HEK293 (cell line): ENCODE data around the gene ZSCAN1.

Source experiments
- CTCF ChIA-PET: fragments of 350-600 bp; formaldehyde crosslinking; extraction: SDS; loops from one replicate; lab custom pipeline; 2021; ENCODE audit warnings: antibody characterized with exemption; lab: Yijun Ruan, JAX
- POLR2A ChIA-PET: fragments of 300-600 bp; formaldehyde crosslinking; extraction: SDS; loops from one replicate; lab custom pipeline; 2020; ENCODE audit warnings: antibody characterized with exemption, inconsistent platforms; lab: Yijun Ruan, JAX
- H3K27ac ChIP-seq: fragments of 200-500 bp; sonication (Bioruptor generic); 2 replicates; pipeline ENCODE4 v1.5.1; 2014; ENCODE audit warnings: low read depth, low read length, control low read depth, inconsistent platforms; ENCODE audit errors: extremely low read depth
- H3K36me3 ChIP-seq, 2 experiments: fragments of 200-500 bp in 1 of 2; sonication (Bioruptor generic) in 1 of 2; 1 replicate in 1 of 2; 2 replicates in 1 of 2; pipeline ENCODE4 v1.5.1; 2014 to 2017; ENCODE audit warnings: inconsistent platforms in 2 of 2, low read length in 2 of 2; ENCODE audit not compliant: control insufficient read depth in 2 of 2, insufficient read depth in 1 of 2
- H3K4me1 ChIP-seq: fragments of 200-500 bp; sonication (Bioruptor generic); 2 replicates; pipeline ENCODE4 v1.5.1; 2014; ENCODE audit warnings: mild to moderate bottlenecking, low read length, inconsistent platforms; ENCODE audit not compliant: control insufficient read depth, insufficient read depth
- H3K4me3 ChIP-seq: 2 replicates; pipeline ENCODE4 v1.5.1; 2011; ENCODE audit warnings: low read depth, mild to moderate bottlenecking, control low read depth, low read length, moderate library complexity
- H3K9me3 ChIP-seq: fragments of 200-500 bp; sonication (Bioruptor generic); 2 replicates; pipeline ENCODE4 v1.5.1; 2014; ENCODE audit warnings: low read depth, low read length, inconsistent platforms; ENCODE audit not compliant: control insufficient read depth, insufficient read depth
- INSM2 ChIP-seq: fragments of 450-650 bp; formaldehyde crosslinking; IDR thresholded peaks from 2 replicates; pipeline ENCODE4 v1.5.1; 2016; ENCODE audit warnings: missing biosample characterization, missing genetic modification characterization
- ZEB2 ChIP-seq: fragments of 450-650 bp; formaldehyde crosslinking; IDR thresholded peaks from 2 replicates; pipeline ENCODE4 v1.5.1; 2016; ENCODE audit warnings: missing biosample characterization, missing genetic modification characterization
- ZFP3 ChIP-seq: fragments of 450-650 bp; formaldehyde crosslinking; IDR thresholded peaks from 2 replicates; pipeline ENCODE4 v1.5.1; 2016; ENCODE audit warnings: low read depth, missing biosample characterization, missing genetic modification characterization
- ZFP37 ChIP-seq: fragments of 450-650 bp; formaldehyde crosslinking; IDR thresholded peaks from 2 replicates; pipeline ENCODE4 v1.5.1; 2016; ENCODE audit warnings: missing biosample characterization, missing genetic modification characterization
- ZNF10 ChIP-seq: fragments of 450-650 bp; formaldehyde crosslinking; IDR thresholded peaks from 2 replicates; pipeline ENCODE4 v1.5.1; 2017; ENCODE audit warnings: missing biosample characterization, missing genetic modification characterization
- ZNF133 ChIP-seq: fragments of 450-650 bp; formaldehyde crosslinking; IDR thresholded peaks from 2 replicates; pipeline ENCODE4 v1.5.1; 2016; ENCODE audit warnings: missing biosample characterization, missing genetic modification characterization
- ZNF157 ChIP-seq: fragments of 450-650 bp; formaldehyde crosslinking; IDR thresholded peaks from 2 replicates; pipeline ENCODE4 v1.5.1; 2016; ENCODE audit warnings: missing biosample characterization, missing genetic modification characterization
- ZNF280C ChIP-seq: fragments of 450-650 bp; formaldehyde crosslinking; IDR thresholded peaks from 2 replicates; pipeline ENCODE4 v1.5.1; 2016; ENCODE audit warnings: missing biosample characterization, missing genetic modification characterization
- ZNF366 ChIP-seq: fragments of 450-650 bp; formaldehyde crosslinking; conservative IDR thresholded peaks from 2 replicates; pipeline ENCODE4 v1.5.1; 2016; ENCODE audit warnings: missing biosample characterization, missing genetic modification characterization
- ZNF394 ChIP-seq: fragments of 450-650 bp; formaldehyde crosslinking; IDR thresholded peaks from 2 replicates; pipeline ENCODE4 v1.5.1; 2016; ENCODE audit warnings: missing biosample characterization, missing genetic modification characterization, mild to moderate bottlenecking, moderate library complexity, borderline replicate concordance
- ZNF488 ChIP-seq: fragments of 450-650 bp; formaldehyde crosslinking; IDR thresholded peaks from 2 replicates; pipeline ENCODE4 v1.5.1; 2016; ENCODE audit warnings: missing biosample characterization, missing genetic modification characterization
- ZNF555 ChIP-seq: fragments of 450-650 bp; formaldehyde crosslinking; conservative IDR thresholded peaks from 2 replicates; pipeline ENCODE4 v1.5.1; 2017; ENCODE audit warnings: missing biosample characterization, mild to moderate bottlenecking, missing genetic modification characterization, inconsistent platforms
- ZNF701 ChIP-seq: fragments of 450-650 bp; formaldehyde crosslinking; IDR thresholded peaks from 2 replicates; pipeline ENCODE4 v1.5.1; 2016; ENCODE audit warnings: missing biosample characterization, missing genetic modification characterization
- ZNF777 ChIP-seq: fragments of 450-650 bp; formaldehyde crosslinking; IDR thresholded peaks from 2 replicates; pipeline ENCODE4 v1.5.1; 2017; ENCODE audit warnings: missing biosample characterization, missing genetic modification characterization, borderline replicate concordance
- ZNF791 ChIP-seq: fragments of 450-650 bp; formaldehyde crosslinking; IDR thresholded peaks from 2 replicates; pipeline ENCODE4 v1.5.1; 2016; ENCODE audit warnings: missing biosample characterization, missing genetic modification characterization
- ZXDB ChIP-seq: fragments of 450-650 bp; formaldehyde crosslinking; IDR thresholded peaks from 2 replicates; pipeline ENCODE4 v1.5.1; 2016; ENCODE audit warnings: missing biosample characterization, missing genetic modification characterization
- TF ChIP-seq, protein P1 (sequence below): fragments of 450-650 bp; formaldehyde crosslinking; IDR thresholded peaks from 2 replicates; pipeline ENCODE4 v1.5.1; 2016; ENCODE audit warnings: missing biosample characterization, missing genetic modification characterization
- TF ChIP-seq, protein P2 (sequence below): fragments of 450-650 bp; formaldehyde crosslinking; IDR thresholded peaks from 2 replicates; pipeline ENCODE4 v1.5.1; 2016; ENCODE audit warnings: missing biosample characterization, missing genetic modification characterization
- TF ChIP-seq, protein P3 (sequence below): fragments of 450-650 bp; formaldehyde crosslinking; IDR thresholded peaks from 2 replicates; pipeline ENCODE4 v1.5.1; 2016; ENCODE audit warnings: missing biosample characterization, missing genetic modification characterization, low read depth

The ZSCAN1 gene

DNA sequence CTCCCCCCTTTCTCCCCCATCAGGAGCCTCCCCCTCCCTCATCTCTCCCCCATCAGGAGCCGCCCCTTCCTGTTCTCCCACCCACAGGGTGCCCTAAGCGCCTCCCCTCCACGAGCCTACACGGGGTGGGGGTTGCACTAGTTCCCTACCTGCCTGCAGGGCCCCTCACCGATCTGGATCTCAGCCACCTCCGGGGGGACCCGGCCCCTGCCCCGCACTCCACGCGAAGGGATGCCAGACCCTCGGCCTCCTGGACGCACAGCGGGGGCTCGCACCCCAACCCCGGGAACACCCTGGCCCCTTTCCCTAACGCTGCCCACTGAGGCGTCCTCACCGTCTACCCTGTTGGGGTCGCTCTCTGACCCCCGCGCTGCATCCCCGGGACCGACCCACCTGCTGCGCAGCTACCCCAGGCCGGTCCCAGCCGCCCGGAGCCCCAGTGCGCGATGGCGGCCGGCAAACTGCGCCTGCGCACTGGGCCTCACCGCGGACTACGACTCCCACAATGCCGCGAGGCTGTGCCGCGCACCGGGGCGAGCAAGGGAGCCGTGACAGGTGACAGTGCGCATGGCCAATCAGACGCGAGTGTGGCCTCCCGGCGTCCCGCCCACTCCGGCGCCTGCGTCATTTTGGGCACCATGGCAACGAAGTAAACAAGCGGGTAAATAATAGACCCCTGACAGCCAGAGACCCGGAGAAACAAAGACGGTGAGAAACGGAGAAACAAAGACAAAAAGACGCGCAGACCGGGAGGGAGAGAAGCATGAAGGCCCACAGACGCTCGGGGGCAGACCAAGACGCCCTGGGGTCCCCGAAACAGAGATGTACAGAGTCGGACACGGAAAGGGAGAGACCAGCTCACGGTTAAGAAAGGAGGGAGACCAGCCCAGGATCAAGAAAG is 64.2 kb downstream of the ZSCAN1 start, which contains the start of gene ZSCAN18 (continued):
- no peak; the same call in 1 of the 2 replicates for TF ChIP-seq ZNF133
- TF ChIP-seq ZNF10 = no peak
- TF ChIP-seq ZFP37 (tag by site-specific recombination) = no peak
- TF ChIP-seq ZNF701 (tag by site-specific recombination) = no peak
- TF ChIP-seq ZNF366 (tag by site-specific recombination) = peak; percentile 58; the same call in 1 of the 2 replicates
- peak; percentile 92 for TF ChIP-seq ZXDB (tag by site-specific recombination)
- TF ChIP-seq, protein P1, sequence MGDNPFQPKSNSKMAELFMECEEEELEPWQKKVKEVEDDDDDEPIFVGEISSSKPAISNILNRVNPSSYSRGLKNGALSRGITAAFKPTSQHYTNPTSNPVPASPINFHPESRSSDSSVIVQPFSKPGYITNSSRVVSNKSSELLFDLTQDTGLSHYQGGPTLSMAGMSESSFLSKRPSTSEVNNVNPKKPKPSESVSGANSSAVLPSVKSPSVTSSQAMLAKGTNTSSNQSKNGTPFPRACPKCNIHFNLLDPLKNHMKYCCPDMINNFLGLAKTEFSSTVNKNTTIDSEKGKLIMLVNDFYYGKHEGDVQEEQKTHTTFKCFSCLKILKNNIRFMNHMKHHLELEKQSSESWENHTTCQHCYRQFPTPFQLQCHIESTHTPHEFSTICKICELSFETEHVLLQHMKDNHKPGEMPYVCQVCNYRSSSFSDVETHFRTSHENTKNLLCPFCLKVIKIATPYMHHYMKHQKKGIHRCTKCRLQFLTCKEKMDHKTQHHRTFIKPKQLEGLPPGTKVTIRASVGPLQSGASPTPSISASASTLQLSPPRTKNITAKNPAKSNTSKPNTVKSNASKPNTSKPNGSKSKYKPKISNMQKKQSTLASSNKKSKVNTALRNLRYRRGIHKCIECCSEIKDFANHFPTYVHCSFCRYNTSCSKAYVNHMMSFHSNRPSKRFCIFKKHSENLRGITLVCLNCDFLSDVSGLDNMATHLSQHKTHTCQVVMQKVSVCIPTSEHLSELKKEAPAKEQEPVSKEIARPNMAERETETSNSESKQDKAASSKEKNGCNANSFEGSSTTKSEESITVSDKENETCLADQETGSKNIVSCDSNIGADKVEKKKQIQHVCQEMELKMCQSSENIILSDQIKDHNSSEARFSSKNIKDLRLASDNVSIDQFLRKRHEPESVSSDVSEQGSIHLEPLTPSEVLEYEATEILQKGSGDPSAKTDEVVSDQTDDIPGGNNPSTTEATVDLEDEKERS (tag by site-specific recombination) = no peak
- TF ChIP-seq ZNF157 (tag by site-specific recombination) = no peak
- TF ChIP-seq ZNF791 (tag by site-specific recombination) = no peak
- peak; percentile 43; the same call in 1 of the 2 replicates for TF ChIP-seq ZNF394 (tag by site-specific recombination)
- no peak for TF ChIP-seq INSM2 (tag by site-specific recombination)
- TF ChIP-seq, protein P2, sequence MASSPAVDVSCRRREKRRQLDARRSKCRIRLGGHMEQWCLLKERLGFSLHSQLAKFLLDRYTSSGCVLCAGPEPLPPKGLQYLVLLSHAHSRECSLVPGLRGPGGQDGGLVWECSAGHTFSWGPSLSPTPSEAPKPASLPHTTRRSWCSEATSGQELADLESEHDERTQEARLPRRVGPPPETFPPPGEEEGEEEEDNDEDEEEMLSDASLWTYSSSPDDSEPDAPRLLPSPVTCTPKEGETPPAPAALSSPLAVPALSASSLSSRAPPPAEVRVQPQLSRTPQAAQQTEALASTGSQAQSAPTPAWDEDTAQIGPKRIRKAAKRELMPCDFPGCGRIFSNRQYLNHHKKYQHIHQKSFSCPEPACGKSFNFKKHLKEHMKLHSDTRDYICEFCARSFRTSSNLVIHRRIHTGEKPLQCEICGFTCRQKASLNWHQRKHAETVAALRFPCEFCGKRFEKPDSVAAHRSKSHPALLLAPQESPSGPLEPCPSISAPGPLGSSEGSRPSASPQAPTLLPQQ (tag by site-specific recombination) = peak; percentile 79

DNA sequence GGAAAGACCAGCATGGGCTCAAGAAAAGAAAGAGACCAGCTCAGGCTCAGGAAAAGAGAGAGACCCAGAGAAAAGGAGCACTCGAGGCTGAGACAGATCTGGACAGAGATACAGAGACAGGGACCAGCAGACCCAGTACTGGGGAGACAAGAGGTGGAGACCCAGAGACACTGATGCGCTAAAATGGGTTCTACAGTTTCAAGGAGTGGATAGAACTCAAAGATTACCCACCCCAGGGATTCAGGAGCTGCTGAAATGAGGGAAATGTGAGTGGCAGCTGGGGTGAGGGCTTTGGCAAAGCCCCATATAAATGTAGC is 64.8 kb downstream of the ZSCAN1 start:
- H3K9me3 ChIP-seq = peaks cover 6% of the 10 kb centered on the region
- H3K27ac ChIP-seq = no peak overlapping the region
- POLR2A ChIA-PET = interaction anchor here (0.6 to 1.1 kb wide), 2 partner anchors 19 to 85 kb away, joined by 3 to 4 read pairs; partner anchors contain the start of gene ZNF274
- peak overlapping the region; percentile 98 for H3K4me3 ChIP-seq
- CTCF ChIA-PET = no interaction called here
- no peaks in the 10 kb centered on the region for H3K4me1 ChIP-seq
- H3K36me3 ChIP-seq = peaks cover 0 to 22% of the 10 kb centered on the region in 2 experiments; a peak in 2 of 3 replicates
- TF ChIP-seq, protein P1 (tag by site-specific recombination) = peak; percentile 78; the same call in 1 of the 2 replicates
- TF ChIP-seq ZNF280C (no peak), ZNF555 (tag by site-specific recombination) (no peak), ZEB2 (tag by site-specific recombination) (no peak), ZNF488 (tag by site-specific recombination) (no peak), ZNF777 (tag by site-specific recombination) (0 out of 2 replicates have a peak, but pooled peaks have one; percentile 32), ZNF701 (tag by site-specific recombination) (no peak), ZFP3 (tag by site-specific recombination) (no peak)
- TF ChIP-seq, protein P3, sequence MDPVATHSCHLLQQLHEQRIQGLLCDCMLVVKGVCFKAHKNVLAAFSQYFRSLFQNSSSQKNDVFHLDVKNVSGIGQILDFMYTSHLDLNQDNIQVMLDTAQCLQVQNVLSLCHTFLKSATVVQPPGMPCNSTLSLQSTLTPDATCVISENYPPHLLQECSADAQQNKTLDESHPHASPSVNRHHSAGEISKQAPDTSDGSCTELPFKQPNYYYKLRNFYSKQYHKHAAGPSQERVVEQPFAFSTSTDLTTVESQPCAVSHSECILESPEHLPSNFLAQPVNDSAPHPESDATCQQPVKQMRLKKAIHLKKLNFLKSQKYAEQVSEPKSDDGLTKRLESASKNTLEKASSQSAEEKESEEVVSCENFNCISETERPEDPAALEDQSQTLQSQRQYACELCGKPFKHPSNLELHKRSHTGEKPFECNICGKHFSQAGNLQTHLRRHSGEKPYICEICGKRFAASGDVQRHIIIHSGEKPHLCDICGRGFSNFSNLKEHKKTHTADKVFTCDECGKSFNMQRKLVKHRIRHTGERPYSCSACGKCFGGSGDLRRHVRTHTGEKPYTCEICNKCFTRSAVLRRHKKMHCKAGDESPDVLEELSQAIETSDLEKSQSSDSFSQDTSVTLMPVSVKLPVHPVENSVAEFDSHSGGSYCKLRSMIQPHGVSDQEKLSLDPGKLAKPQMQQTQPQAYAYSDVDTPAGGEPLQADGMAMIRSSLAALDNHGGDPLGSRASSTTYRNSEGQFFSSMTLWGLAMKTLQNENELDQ (tag by site-specific recombination) = no peak
